Uterus (tissue), 2 donors: ENCODE data around the gene RGR.

ENCODE experiments used
- CTCF ChIP-seq, 4 experiments: fragments of 200-600 bp in 2 of 4; fragments of 450-650 bp in 2 of 4; sonication (generic) in 2 of 4; IDR thresholded peaks; one replicate each; pipeline ENCODE4 v1.5.1; 2016 to 2019; ENCODE audit warnings: antibody characterized with exemption in 4 of 4, mild to moderate bottlenecking in 2 of 4, moderate library complexity in 1 of 4
- POLR2A ChIP-seq, 2 donors: fragments of 450-650 bp; IDR thresholded peaks; one replicate each; pipeline ENCODE4 v1.6.1; 2016; ENCODE audit warnings: antibody characterized with exemption in 2 of 2, mild to moderate bottlenecking in 1 of 2, moderate library complexity in 1 of 2

- TF ChIP-seq CTCF (IDR thresholded peaks at IDR 0.05) (no peak), POLR2A (IDR thresholded peaks at IDR 0.05) (no peak)
These were observed 40.7 kb upstream of the RGR start for GRCh38 chr10:84204122-84204521.
